IMR-90 (cell line): ENCODE data around the gene TNFRSF4. TPM values are rescaled to one million over a fixed set of nuclear protein-coding genes. Genes with fewer than 3 reads are reported as not detected.

ENCODE experiments used
- ATAC-seq: fragments of 200-7000 bp; cut with Tn5 transposase; 2 replicates; pipeline ENCODE4 v1.9.1; 2020; ENCODE audit warnings: low read depth, mild to moderate bottlenecking, moderate library complexity
- BruUV-seq: library from RNA; stranded (reverse); fragments of 400-500 nt; replicated peaks from 2 replicates; lab custom pipeline; 2021; lab: Mats Ljungman, UMichigan
- CTCF ChIA-PET: fragments of 300-600 bp; formaldehyde crosslinking; extraction: SDS; loops from one replicate; lab custom pipeline; 2021; ENCODE audit warnings: antibody characterized with exemption; lab: Yijun Ruan, JAX
- POLR2A ChIA-PET: fragments of 300-600 bp; sonication (Branson Sonifier 250); formaldehyde crosslinking; loops from one replicate; lab custom pipeline; 2022; ENCODE audit warnings: antibody characterized with exemption; ENCODE audit not compliant: unreplicated experiment; lab: Charles Lee
- DNase-seq: peaks from one replicate; pipeline ENCODE4 v3.0.0; 2013
- H2AFZ ChIP-seq: replicated peaks from 2 replicates; pipeline ENCODE3; 2013; ENCODE audit warnings: low read length, mild to moderate bottlenecking; ENCODE audit not compliant: poor library complexity
- H2AK5ac ChIP-seq: 2 replicates; pipeline ENCODE4 v1.6.1; 2013; ENCODE audit warnings: low read depth, low read length, inconsistent platforms
- H2AK9ac ChIP-seq: replicated peaks from 2 replicates; pipeline ENCODE3; 2013; ENCODE audit warnings: mild to moderate bottlenecking, low read depth, low read length, moderate library complexity; ENCODE audit not compliant: poor library complexity
- H2BK120ac ChIP-seq: 2 replicates; pipeline ENCODE4 v1.6.1; 2013; ENCODE audit warnings: low read depth, low read length, inconsistent platforms
- H2BK15ac ChIP-seq: 3 replicates; pipeline ENCODE4 v1.6.1; 2013; ENCODE audit warnings: low read depth, low read length, inconsistent platforms
- H2BK20ac ChIP-seq: 2 replicates; pipeline ENCODE4 v1.6.1; 2013; ENCODE audit warnings: low read depth, mild to moderate bottlenecking, inconsistent platforms, low read length, moderate library complexity
- H2BK5ac ChIP-seq: 2 replicates; pipeline ENCODE4 v1.6.1; 2013; ENCODE audit warnings: mild to moderate bottlenecking, low read depth, low read length, inconsistent platforms; ENCODE audit not compliant: poor library complexity, severe bottlenecking
- H3K14ac ChIP-seq: replicated peaks from 2 replicates; pipeline ENCODE4 v1.6.1; 2013; ENCODE audit warnings: low read depth, low read length, inconsistent platforms
- H3K18ac ChIP-seq: 2 replicates; pipeline ENCODE4 v1.6.1; 2013; ENCODE audit warnings: low read depth, low read length, control low read depth
- H3K23ac ChIP-seq: 2 replicates; pipeline ENCODE4 v1.6.1; 2013; ENCODE audit warnings: low read depth, low read length, inconsistent platforms
- H3K27ac ChIP-seq: 2 replicates; pipeline ENCODE4 v1.5.1; 2013; ENCODE audit warnings: mild to moderate bottlenecking, control low read depth, low read length; ENCODE audit not compliant: insufficient read depth
- H3K27me3 ChIP-seq: 2 replicates; pipeline ENCODE4 v1.6.1; 2013; ENCODE audit warnings: low read length; ENCODE audit not compliant: control insufficient read depth, insufficient read depth
- H3K36me3 ChIP-seq: 2 replicates; pipeline ENCODE4 v1.6.1; 2013; ENCODE audit warnings: low read length, mixed read lengths; ENCODE audit not compliant: control insufficient read depth, insufficient read depth
- H3K4ac ChIP-seq: 2 replicates; pipeline ENCODE4 v1.6.1; 2013; ENCODE audit warnings: low read depth, low read length, inconsistent platforms
- H3K4me1 ChIP-seq: 2 replicates; pipeline ENCODE4 v1.6.1; 2013; ENCODE audit warnings: low read length, mixed read lengths; ENCODE audit not compliant: control insufficient read depth, insufficient read depth
- H3K4me2 ChIP-seq: 2 replicates; pipeline ENCODE4 v1.6.1; 2013; ENCODE audit warnings: low read depth, mild to moderate bottlenecking, control low read depth, low read length, moderate library complexity
- H3K4me3 ChIP-seq: 2 replicates; pipeline ENCODE4 v1.5.1; 2013; ENCODE audit warnings: low read depth, mild to moderate bottlenecking, control low read depth, low read length, moderate library complexity; ENCODE audit not compliant: insufficient read depth
- H3K56ac ChIP-seq: 2 replicates; pipeline ENCODE4 v1.6.1; 2013; ENCODE audit warnings: low read length, inconsistent platforms; ENCODE audit not compliant: insufficient read depth; ENCODE audit errors: extremely low read depth
- H3K79me1 ChIP-seq, 2 experiments: 2 replicates each; pipeline ENCODE4 v1.6.1; 2013; ENCODE audit warnings: low read length in 2 of 2, inconsistent platforms in 1 of 2, low read depth in 1 of 2
- H3K9ac ChIP-seq: 2 replicates; pipeline ENCODE4 v1.6.1; 2013; ENCODE audit warnings: low read depth, low read length, control low read depth
- H3K9me1 ChIP-seq: 2 replicates; pipeline ENCODE4 v1.6.1; 2013; ENCODE audit warnings: low read length, inconsistent platforms; ENCODE audit not compliant: insufficient read depth
- H3K9me3 ChIP-seq: 2 replicates; pipeline ENCODE4 v1.6.1; 2013; ENCODE audit warnings: low read length; ENCODE audit not compliant: control insufficient read depth, insufficient read depth
- H4K20me1 ChIP-seq: 2 replicates; pipeline ENCODE4 v1.6.1; 2013; ENCODE audit warnings: low read length, inconsistent platforms; ENCODE audit not compliant: insufficient read depth
- H4K5ac ChIP-seq: 2 replicates; pipeline ENCODE4 v1.6.1; 2013; ENCODE audit warnings: mild to moderate bottlenecking, low read depth, low read length, control low read depth
- H4K8ac ChIP-seq, 2 experiments: 2 replicates each; pipeline ENCODE4 v1.6.1; 2013; ENCODE audit warnings: low read depth in 2 of 2, low read length in 2 of 2, control low read depth in 1 of 2, inconsistent platforms in 1 of 2
- H4K91ac ChIP-seq: 2 replicates; pipeline ENCODE4 v1.6.1; 2013; ENCODE audit warnings: low read depth, low read length, inconsistent platforms; ENCODE audit not compliant: insufficient read depth
- BHLHE40 ChIP-seq: fragments of 150-350 bp; IDR thresholded peaks from 2 replicates; pipeline ENCODE4 v1.6.1; 2016; ENCODE audit warnings: mild to moderate bottlenecking, low read depth, low read length
- CEBPB ChIP-seq: IDR thresholded peaks from 2 replicates; pipeline ENCODE4 v1.6.1; 2012; ENCODE audit warnings: low read depth, low read length, improper control_type of control experiment
- FOS ChIP-seq: fragments of 150-350 bp; IDR thresholded peaks from 2 replicates; pipeline ENCODE4 v1.6.1; 2016; ENCODE audit warnings: low read depth, low read length
- MAZ ChIP-seq: IDR thresholded peaks from 2 replicates; pipeline ENCODE4 v1.6.1; 2012; ENCODE audit warnings: low read depth, mild to moderate bottlenecking, low read length, improper control_type of control experiment, moderate library complexity, borderline replicate concordance
- MXI1 ChIP-seq: IDR thresholded peaks from 2 replicates; pipeline ENCODE4 v1.6.1; 2012; ENCODE audit warnings: low read depth, mild to moderate bottlenecking, low read length, moderate library complexity, borderline replicate concordance
- NFE2L2 ChIP-seq: fragments of 150-350 bp; IDR thresholded peaks from 2 replicates; pipeline ENCODE4 v1.6.1; 2016; ENCODE audit warnings: low read depth, mild to moderate bottlenecking, low read length
- POLR2A ChIP-seq: IDR thresholded peaks from 2 replicates; pipeline ENCODE4 v1.6.1; 2012; ENCODE audit warnings: mild to moderate bottlenecking, low read depth, low read length
- RFX5 ChIP-seq: IDR thresholded peaks from 2 replicates; pipeline ENCODE4 v1.8.0; 2012; ENCODE audit warnings: low read depth, mild to moderate bottlenecking, low read length, moderate library complexity
- SMC3 ChIP-seq: fragments of 150-350 bp; IDR thresholded peaks from 2 replicates; pipeline ENCODE4 v1.6.1; 2016; ENCODE audit warnings: low read depth, mild to moderate bottlenecking, antibody characterized with exemption, low read length, moderate library complexity
- WGBS, 2 experiments: methylation state at CpG; one replicate each; pipeline versions ENCODE4 v1.1.5 to v1.1.7; 2013; ENCODE audit warnings: missing lambda C conversion rate in 2 of 2; ENCODE audit not compliant: insufficient read length in 1 of 2; ENCODE audit errors: extremely low coverage in 2 of 2; 5-methylcytosine and 5-hydroxymethylcytosine counted together
- dilution Hi-C: fragments of 300-500 bp; cut with HindIII; formaldehyde crosslinking; loops from one replicate; pipeline ENCODE4 v1.14.3; 2018; ENCODE audit warnings: low sequenced_read_pairs; ENCODE audit not compliant: unreplicated experiment
- in situ Hi-C: fragments of 300-500 bp; cut with MboI; formaldehyde crosslinking; loops from 3 replicates; pipeline ENCODE4 v1.14.3; 2019; ENCODE audit warnings: low sequenced_read_pairs, inconsistent platforms, mixed read lengths
- intact Hi-C: fragments of 100-400 bp; cut with micrococcal nuclease; formaldehyde crosslinking; loops from 2 replicates; pipeline ENCODE4 v1.10.0; 2022
- polyA plus RNA-seq, 3 experiments: library from polyadenylated mRNA; depleted of rRNA; stranded (reverse); fragments of >200 nt; gene quantifications; 2 replicates each; pipeline ENCODE4 v1.2.3, GENCODE V29; 2012; ENCODE audit warnings: low replicate concordance in 1 of 3
- total RNA-seq: library from RNA; depleted of rRNA; stranded (reverse); fragments of >200 nt; gene quantifications from 2 replicates; pipeline ENCODE4 v1.2.3, GENCODE V29; 2012
- TF ChIP-seq, protein P1 (sequence below): fragments of 150-350 bp; IDR thresholded peaks from 2 replicates; pipeline ENCODE4 v1.6.1; 2017; ENCODE audit warnings: mild to moderate bottlenecking, antibody characterized with exemption, low read length, low read depth

TNFRSF4 gene
- total and polyA plus RNA-seq, 2 of the 4 experiments (the other 2 are of a cell fraction) = 0.15 TPM; not detected in 1

DNA sequence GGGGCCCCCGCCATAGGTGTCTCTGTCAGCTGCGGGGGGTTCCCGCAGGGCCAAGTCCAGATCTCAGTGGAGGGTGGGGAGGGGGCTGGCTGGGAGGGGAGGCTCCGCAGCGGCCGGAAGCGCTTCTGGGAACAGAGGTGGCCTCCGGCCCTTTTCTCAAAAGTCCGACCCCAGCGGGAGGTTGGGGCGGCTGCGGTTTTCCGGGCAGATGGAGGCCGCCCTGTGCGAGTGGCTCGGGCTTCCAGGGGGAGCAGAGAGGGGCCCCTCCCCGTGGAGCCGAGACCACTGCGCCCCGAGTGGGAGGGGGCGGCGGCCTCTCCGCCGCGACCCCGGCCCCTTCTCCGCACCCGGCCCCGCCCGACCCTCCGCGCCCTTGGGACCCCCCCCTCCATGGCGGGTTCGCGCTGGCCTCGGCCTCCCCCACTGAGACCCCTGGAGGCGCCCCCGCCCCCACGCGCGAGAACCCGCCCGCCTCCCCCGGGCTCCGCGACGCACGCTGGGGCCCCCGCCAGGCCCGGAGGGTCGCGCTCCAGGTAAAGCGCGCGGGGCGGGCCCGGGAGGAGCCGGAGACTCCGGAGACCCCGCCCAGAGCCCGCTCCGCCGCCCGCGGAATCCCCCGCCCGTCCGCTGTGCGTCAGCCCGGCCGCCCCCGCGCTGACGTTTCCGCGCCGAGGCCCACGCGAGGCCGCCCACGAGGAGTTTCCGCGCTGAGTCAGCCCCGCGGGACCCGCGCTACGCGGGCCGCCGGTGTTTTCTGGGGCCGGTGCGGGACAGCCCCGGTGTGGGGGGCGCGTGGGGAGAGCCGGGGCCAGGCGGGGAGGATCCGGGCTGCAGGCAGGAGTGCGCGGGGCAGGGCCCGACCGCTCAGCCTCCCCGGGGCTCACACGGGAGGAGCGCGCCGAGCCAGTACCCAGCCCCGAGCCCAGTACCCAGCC is 12.8 kb downstream of the TNFRSF4 start:
- Histone ChIP-seq H3K4me2 (peak overlapping the region; percentile 86), H3K9me3 (no peaks in the 10 kb centered on the region), H3K36me3 (no peaks in the 10 kb centered on the region), H4K8ac (peak overlapping the region; percentile 49 to 64; a peak in 1 of 4 replicates), H2BK15ac (no peak overlapping the region; the same call in 2 of the 3 replicates), H3K27ac (peak overlapping the region; percentile 61; the same call in 1 of the 2 replicates), H2BK120ac (0 out of 2 replicates have a peak overlapping the region, but pooled peaks have one; percentile 4), H3K9ac (peak overlapping the region; percentile 72), H3K56ac (no peak overlapping the region), H3K23ac (no peak overlapping the region), H3K27me3 (no peaks in the 10 kb centered on the region; the same call in 1 of the 2 replicates), H2BK5ac (peak overlapping the region; percentile 67), H3K4me3 (peak overlapping the region; percentile 71), H2AFZ (peak overlapping the region; percentile 86), H3K79me1 (no peaks in the 10 kb centered on the region), H3K4me1 (no peaks in the 10 kb centered on the region), H3K9me1 (no peaks in the 10 kb centered on the region), H3K4ac (peak overlapping the region; percentile 61; the same call in 1 of the 2 replicates), H4K5ac (peak overlapping the region; percentile 61; the same call in 1 of the 2 replicates), H4K91ac (no peak overlapping the region), H3K14ac (no peak overlapping the region), H2AK5ac (no peak overlapping the region), H2AK9ac (no peak overlapping the region), H3K18ac (no peak overlapping the region; the same call in 1 of the 2 replicates), H2BK20ac (no peak overlapping the region; the same call in 1 of the 2 replicates), H4K20me1 (no peaks in the 10 kb centered on the region)
- BruUV-seq = no TSS peak
- 1% methylated on average over 44 of the region's 109 CpGs; no CpG with 5 or more reads in 1 of the 2 experiments for WGBS, 2 experiments
- ATAC-seq = peak; percentile 88
- TF ChIP-seq POLR2A (peak; percentile 3; the same call in 1 of the 2 replicates), NFE2L2 (peak; percentile 27; the same call in 1 of the 2 replicates), MXI1 (no peak), BHLHE40 (peak; percentile 34; the same call in 1 of the 2 replicates), FOS (peak; percentile 86), RFX5 (no peak), MAZ (peak; percentile 64; the same call in 1 of the 2 replicates), CEBPB (no peak), SMC3 (no peak)
- TF ChIP-seq, protein P1, sequence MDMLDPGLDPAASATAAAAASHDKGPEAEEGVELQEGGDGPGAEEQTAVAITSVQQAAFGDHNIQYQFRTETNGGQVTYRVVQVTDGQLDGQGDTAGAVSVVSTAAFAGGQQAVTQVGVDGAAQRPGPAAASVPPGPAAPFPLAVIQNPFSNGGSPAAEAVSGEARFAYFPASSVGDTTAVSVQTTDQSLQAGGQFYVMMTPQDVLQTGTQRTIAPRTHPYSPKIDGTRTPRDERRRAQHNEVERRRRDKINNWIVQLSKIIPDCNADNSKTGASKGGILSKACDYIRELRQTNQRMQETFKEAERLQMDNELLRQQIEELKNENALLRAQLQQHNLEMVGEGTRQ = no peak
- intact Hi-C loops = loop anchor here (1.0 kb wide), 1 partner anchor 13 kb away; no protein-coding TSS in a partner anchor
- ChIA-PET POLR2A (no interaction called here), CTCF (no interaction called here)
- in situ Hi-C loops = no loop called here
- peak; percentile 63 for DNase-seq
- dilution Hi-C loops = no loop called here
